ENCODE data around the gene CXCR6. TPM values are rescaled to one million over a fixed set of nuclear protein-coding genes. Genes with fewer than 3 reads are reported as not detected.

The CXCR6 gene
- total RNA-seq, 1 experiment from 2014 or later: not detected

GRCh38 chr3:45957586-45957985, 14.3 kb downstream of the CXCR6 start:
- no peak overlapping the region for H3K14ac ChIP-seq (ENCODE audit: insufficient read depth, low read length)
- DNase-seq: no peak
- no peak overlapping the region for H2BK12ac ChIP-seq (ENCODE audit: insufficient read length, low read depth, low read length)
- H4K20me1 ChIP-seq (ENCODE audit: control insufficient read depth, insufficient read depth, insufficient read length): no peaks in the 10 kb centered on the region
- H3K18ac ChIP-seq (ENCODE audit: insufficient read length, low read depth, low read length): no peak overlapping the region
- no peaks in the 10 kb centered on the region for H3K79me2 ChIP-seq (ENCODE audit: insufficient read depth, low read length)
- no CpG with 5 or more reads among the region's 5 CpGs for WGBS (ENCODE audit: extremely low coverage, insufficient read length, low lambda C conversion rate)
- H3T11ph ChIP-seq (ENCODE audit: low read length): no peak overlapping the region
- H4K8ac ChIP-seq (replicated peaks; ENCODE audit: insufficient read length, low read depth, low read length): no peak overlapping the region
- H2BK120ac ChIP-seq (ENCODE audit: low read depth, low read length, poor library complexity, severe bottlenecking): no peak overlapping the region
- no peak overlapping the region for H3K9ac ChIP-seq (ENCODE audit: extremely low read depth, insufficient read length, low read length)
- no peaks in the 10 kb centered on the region for H3K9me3 Mint-ChIP-seq
- H3K56ac ChIP-seq (ENCODE audit: insufficient read length, low read depth, low read length): no peak overlapping the region
- no peak for TF ChIP-seq CTCF (conservative IDR thresholded peaks at IDR 0.05)
- peaks cover 38 to 91% (median 88%) of the 10 kb centered on the region in 3 experiments; a peak in 6 of 7 replicates for H3K36me3 Mint-ChIP-seq (ENCODE audit: insufficient read depth in 1 of 3, low read depth in 3 of 3)
- no peaks in the 10 kb centered on the region for H3K23me2 ChIP-seq (ENCODE audit: insufficient read length, low read depth, low read length, poor library complexity, severe bottlenecking)
- no peak overlapping the region for H3K27ac Mint-ChIP-seq
- H3K4me1 ChIP-seq (ENCODE audit: insufficient read depth, low read length): no peaks in the 10 kb centered on the region
- no peaks in the 10 kb centered on the region for H3K79me1 ChIP-seq (ENCODE audit: insufficient read depth, low read depth, low read length, poor library complexity, severe bottlenecking)
- no peak overlapping the region for H3K27ac ChIP-seq (ENCODE audit: insufficient read length, low read depth, low read length)
- H3K23ac ChIP-seq (ENCODE audit: insufficient read length, low read depth, low read length): no peak overlapping the region
- no peak overlapping the region for H4K91ac ChIP-seq (ENCODE audit: insufficient read length, low read depth, low read length)
- no peak overlapping the region for H3K4me3 Mint-ChIP-seq
- H4K5ac ChIP-seq (ENCODE audit: insufficient read length, low read depth, low read length): no peak overlapping the region
- H3K4me1 Mint-ChIP-seq: no peaks in the 10 kb centered on the region
- no peaks in the 10 kb centered on the region for H3K9me3 ChIP-seq (ENCODE audit: control insufficient read depth, low read depth, low read length)
- no peaks in the 10 kb centered on the region for H3K27me3 ChIP-seq (ENCODE audit: insufficient read depth, low read length)
- no peak overlapping the region for H2AFZ ChIP-seq (ENCODE audit: low read length)
- no peak overlapping the region for H2BK15ac ChIP-seq (ENCODE audit: low read depth, low read length)
- H3K4me2 ChIP-seq (ENCODE audit: insufficient read depth, insufficient read length, low read length): no peak overlapping the region
- no peak overlapping the region for H3K4ac ChIP-seq (ENCODE audit: low read depth, low read length)
- no peak overlapping the region for H2BK5ac ChIP-seq (ENCODE audit: insufficient read length, low read length)
- no peaks in the 10 kb centered on the region for H3K27me3 Mint-ChIP-seq (ENCODE audit: low read depth)
- H2AK5ac ChIP-seq (ENCODE audit: insufficient read length, low read length): no peak overlapping the region
- H2BK20ac ChIP-seq (ENCODE audit: low read depth, low read length, poor library complexity, severe bottlenecking): no peak overlapping the region

All from H9 (cell line).